ENCODE measurements around the gene GINS3.

- TF ChIP-seq CTCF (IDR thresholded peaks at IDR 0.05), result no peak
- TF ChIP-seq POLR2AphosphoS5 (IDR thresholded peaks at IDR 0.05; ENCODE audit: low read depth, low read length), result no peak
- TF ChIP-seq REST (IDR thresholded peaks at IDR 0.05; ENCODE audit: insufficient read depth in 1 of 2, low read depth in 2 of 2, low read length in 1 of 2), result no peak
Observed at GRCh38 chr16:58440131-58440530, 47.9 kb downstream of the GINS3 start.
